Lung (tissue), 12 donors: ENCODE data around the gene AGR2. TPM values are rescaled to one million over a fixed set of nuclear protein-coding genes. Genes with fewer than 3 reads are reported as not detected.

Experiments
- ATAC-seq: fragments of 200-7000 bp; cut with Tn5 transposase; one replicate; pipeline ENCODE4 v1.9.1; 2020; ENCODE audit warnings: moderate number of reproducible peaks; ENCODE audit not compliant: insufficient read depth, low FRiP score
- DNase-seq, 3 donors: peaks; one replicate each; pipeline ENCODE4 v3.0.0-alpha.2; 2013 to 2017
- H3K27ac ChIP-seq, 2 donors: one replicate each; pipeline ENCODE4 v1.5.1; 2013; ENCODE audit warnings: mild to moderate bottlenecking in 2 of 2, moderate library complexity in 2 of 2, control low read depth in 1 of 2, inconsistent platforms in 1 of 2, low read depth in 1 of 2, low read length in 1 of 2
- H3K27me3 ChIP-seq, 3 donors: one replicate each; pipeline ENCODE4 v1.5.1; 2013; ENCODE audit warnings: low read length in 2 of 3; ENCODE audit not compliant: control insufficient read depth in 3 of 3, insufficient read depth in 3 of 3
- H3K36me3 ChIP-seq, 4 donors: one replicate each; pipeline ENCODE4 v1.5.1; 2013; ENCODE audit warnings: low read length in 4 of 4, mild to moderate bottlenecking in 1 of 4, moderate library complexity in 1 of 4; ENCODE audit not compliant: control insufficient read depth in 4 of 4, insufficient read depth in 4 of 4
- H3K4me1 ChIP-seq, 5 donors: one replicate each; pipeline ENCODE4 v1.5.1; 2013; ENCODE audit warnings: low read length in 5 of 5, mild to moderate bottlenecking in 2 of 5, moderate library complexity in 1 of 5; ENCODE audit not compliant: control insufficient read depth in 5 of 5, insufficient read depth in 5 of 5
- H3K4me3 ChIP-seq: one replicate; pipeline ENCODE4 v1.5.1; 2013; ENCODE audit warnings: mild to moderate bottlenecking, control low read depth, moderate library complexity
- H3K9ac ChIP-seq, 2 donors: one replicate each; pipeline ENCODE4 v1.5.1; 2013; ENCODE audit warnings: low read length in 2 of 2, control low read depth in 1 of 2; ENCODE audit not compliant: insufficient read depth in 1 of 2
- H3K9me3 ChIP-seq, 4 donors: one replicate each; pipeline ENCODE4 v1.5.1; 2013; ENCODE audit warnings: low read length in 3 of 4, mild to moderate bottlenecking in 1 of 4, moderate library complexity in 1 of 4; ENCODE audit not compliant: control insufficient read depth in 4 of 4, insufficient read depth in 3 of 4
- CTCF ChIP-seq: IDR thresholded peaks from 2 replicates; pipeline ENCODE4 v1.5.1; 2012; ENCODE audit warnings: mild to moderate bottlenecking; ENCODE audit errors: control extremely low read depth, extremely low read depth
- WGBS, 2 donors: extraction: QIAGEN DNeasy Blood & Tissue Kit; methylation state at CpG; one replicate each; pipeline ENCODE4 v1.1.7; 2013; 5-methylcytosine and 5-hydroxymethylcytosine counted together
- polyA plus RNA-seq, 2 donors: library from polyadenylated mRNA; stranded (reverse); fragments of 200-250 nt; gene quantifications; one replicate each; pipeline ENCODE4 v1.2.1, GENCODE V29; 2013
- total RNA-seq, 2 donors: library from RNA; depleted of rRNA in 1 of 2; stranded (reverse); fragments of >200 nt in 1 of 2; gene quantifications; one replicate each; pipeline ENCODE4 v1.2.1, GENCODE V29; 2014 to 2021
- donor health status: control.
- donor health status: control.
- donor health status: Bipolar disorder and iron deficiency.
- donor health status: healthy.
- donor health status: DM: yes; HTN: yes; CAD: no.

The AGR2 gene
- total and polyA plus RNA-seq, 4 donors, result 137 to 420 (median 290) TPM

GRCh38 chr7:16839646-16840045 lies 34.8 kb upstream of the AGR2 start:
- H3K4me3 ChIP-seq, result no peak overlapping the region
- 71 to 85% methylated on average over 2 of the region's 2 CpGs for WGBS, 2 donors
- TF ChIP-seq CTCF, result no peak
- H3K27me3 ChIP-seq, result no peaks in the 10 kb centered on the region
- no peak for ATAC-seq
- no peaks in the 10 kb centered on the region for H3K4me1 ChIP-seq
- no peaks in the 10 kb centered on the region for H3K36me3 ChIP-seq
- H3K9me3 ChIP-seq, result peaks cover 0 to 2% (median 0%) of the 10 kb centered on the region in 4 donors
- H3K27ac ChIP-seq, result no peak overlapping the region
- H3K9ac ChIP-seq, result no peak overlapping the region
- no peak for DNase-seq

GRCh38 chr7:16838891-16839290 lies 34.1 kb upstream of the AGR2 start:
- Histone ChIP-seq H3K27ac (no peak overlapping the region), H3K4me3 (no peak overlapping the region), H3K27me3 (no peaks in the 10 kb centered on the region), H3K9me3 (peaks cover 0 to 2% (median 0%) of the 10 kb centered on the region in 4 donors), H3K9ac (no peak overlapping the region), H3K36me3 (no peaks in the 10 kb centered on the region), H3K4me1 (no peaks in the 10 kb centered on the region)
- DNase-seq (no peak), ATAC-seq (no peak)
- no peak for TF ChIP-seq CTCF
- WGBS, 2 donors, result 73 to 82% methylated on average over 1 of the region's 1 CpG

- no peak for TF ChIP-seq CTCF
- ATAC-seq (no peak), DNase-seq (no peak)
- Histone ChIP-seq H3K9me3 (peaks cover 0 to 2% (median 0%) of the 10 kb centered on the region in 4 donors), H3K4me3 (no peak overlapping the region), H3K27me3 (no peaks in the 10 kb centered on the region), H3K9ac (no peak overlapping the region), H3K27ac (no peak overlapping the region), H3K36me3 (no peaks in the 10 kb centered on the region), H3K4me1 (no peaks in the 10 kb centered on the region)
- 70 to 81% methylated on average over 3 of the region's 3 CpGs for WGBS, 2 donors
Measured at GRCh38 chr7:16838386-16838785, 33.6 kb upstream of the AGR2 start.

GRCh38 chr7:16836481-16836880 lies 31.7 kb upstream of the AGR2 start:
- DNase-seq (no peak), ATAC-seq (no peak)
- no peaks in the 10 kb centered on the region for H3K36me3 ChIP-seq
- no peak overlapping the region for H3K4me3 ChIP-seq
- no peak overlapping the region for H3K9ac ChIP-seq
- no peaks in the 10 kb centered on the region for H3K4me1 ChIP-seq
- WGBS, 2 donors, result 77 to 92% methylated on average over 5 of the region's 5 CpGs
- H3K27ac ChIP-seq, result no peak overlapping the region
- H3K9me3 ChIP-seq, result peaks cover 0 to 2% (median 0%) of the 10 kb centered on the region in 4 donors
- TF ChIP-seq CTCF, result no peak
- H3K27me3 ChIP-seq, result no peaks in the 10 kb centered on the region
